GM12891 (cell line): ENCODE measurements around the gene OR6A2.

ENCODE experiments used
- POLR2A ChIP-seq: IDR thresholded peaks from 2 replicates; pipeline ENCODE4 v1.6.1; 2011; ENCODE audit warnings: low read depth, low read length, control low read depth
- SPI1 ChIP-seq: IDR thresholded peaks from 2 replicates; pipeline ENCODE4 v1.6.1; 2011; ENCODE audit warnings: low read depth, low read length, control low read depth

GRCh38 chr11:6780829-6781228, 18.7 kb downstream of the OR6A2 start:
- TF ChIP-seq SPI1 (no peak), POLR2A (no peak)
